Endothelial cell of umbilical vein (primary cell): Measurements from ENCODE around the gene SSBP3. TPM values are rescaled to one million over a fixed set of nuclear protein-coding genes. Genes with fewer than 3 reads are reported as not detected.

Experiments
- BruUV-seq: library from RNA; stranded (reverse); fragments of 400-500 nt; replicated peaks from 2 replicates; lab custom pipeline; 2021; lab: Mats Ljungman, UMichigan
- CTCF ChIA-PET: fragments of 300-600, 350-600 bp; sonication (Branson Sonifier 250); formaldehyde crosslinking; loops from one replicate; lab custom pipeline; 2021; ENCODE audit warnings: antibody characterized with exemption, inconsistent platforms; lab: Charles Lee
- POLR2A ChIA-PET: fragments of 300-600, 350-600 bp; sonication (Branson Sonifier 250); formaldehyde crosslinking; loops from one replicate; lab custom pipeline; 2021; ENCODE audit warnings: antibody characterized with exemption, inconsistent platforms; lab: Charles Lee
- DNase-seq: peaks from one replicate; pipeline ENCODE4 v3.0.0-alpha.2; 2011; ENCODE audit warnings: low read depth, low spot score
- FAIRE-seq: peaks from 2 replicates; lab custom pipeline; 2011; peaks lifted over from hg19 to GRCh38; lab: Jason Lieb, UNC
- H2AFZ ChIP-seq: 2 replicates; pipeline ENCODE4 v1.6.0; 2012; ENCODE audit warnings: low read depth, low read length, control low read depth, inconsistent platforms
- H3K27ac ChIP-seq: 2 replicates; pipeline ENCODE4 v1.5.1; 2011; ENCODE audit warnings: low read depth, mild to moderate bottlenecking, control low read depth, low read length, moderate library complexity; ENCODE audit not compliant: insufficient read depth
- H3K27me3 ChIP-seq, 2 experiments: 2 replicates each; pipeline versions ENCODE4 v1.6.0 to v1.6.1; 2011; ENCODE audit warnings: low read length in 2 of 2, mixed read lengths in 1 of 2; ENCODE audit not compliant: control insufficient read depth in 2 of 2, insufficient read depth in 2 of 2
- H3K36me3 ChIP-seq, 2 experiments: 2 replicates in 1 of 2; 3 replicates in 1 of 2; pipeline ENCODE4 v1.5.1; 2011; ENCODE audit warnings: low read length in 2 of 2, mild to moderate bottlenecking in 1 of 2, moderate library complexity in 1 of 2; ENCODE audit not compliant: control insufficient read depth in 2 of 2, insufficient read depth in 2 of 2; ENCODE audit errors: extremely low read depth in 1 of 2
- H3K4me1 ChIP-seq: 3 replicates; pipeline ENCODE4 v1.5.1; 2011; ENCODE audit warnings: mild to moderate bottlenecking, low read length; ENCODE audit not compliant: control insufficient read depth, insufficient read depth; ENCODE audit errors: extremely low read depth
- H3K4me2 ChIP-seq: 2 replicates; pipeline ENCODE4 v1.6.1; 2011; ENCODE audit warnings: low read length, control low read depth, mixed read lengths; ENCODE audit not compliant: insufficient read depth
- H3K4me3 ChIP-seq, 3 experiments: fragments of 200-600 bp in 1 of 3; sonication (generic), shearing (Covaris generic) in 1 of 3; replicated peaks in 1 of 3; 2 replicates each; pipeline ENCODE4 v1.5.1; 2011 to 2016; ENCODE audit warnings: control low read depth in 3 of 3, low read length in 3 of 3, mild to moderate bottlenecking in 2 of 3, inconsistent platforms in 1 of 3, low read depth in 1 of 3, moderate library complexity in 1 of 3; ENCODE audit not compliant: insufficient read depth in 1 of 3
- H3K79me2 ChIP-seq: 2 replicates; pipeline ENCODE4 v1.6.0; 2012; ENCODE audit warnings: low read length, inconsistent platforms; ENCODE audit not compliant: control insufficient read depth, insufficient read depth
- H3K9ac ChIP-seq: replicated peaks from 2 replicates; pipeline ENCODE3; 2011; ENCODE audit warnings: low read length, control low read depth; ENCODE audit not compliant: insufficient read depth; ENCODE audit errors: extremely low read depth
- H3K9me1 ChIP-seq: replicated peaks from 3 replicates; pipeline ENCODE4 v1.6.0; 2011; ENCODE audit warnings: mild to moderate bottlenecking, low read length; ENCODE audit not compliant: control insufficient read depth, insufficient read depth; ENCODE audit errors: extremely low read depth
- H3K9me3 ChIP-seq: replicated peaks from 2 replicates; pipeline ENCODE4 v1.5.1; 2012; ENCODE audit warnings: low read length, inconsistent platforms; ENCODE audit not compliant: control insufficient read depth, insufficient read depth
- H4K20me1 ChIP-seq: replicated peaks from 2 replicates; pipeline ENCODE3; 2011; ENCODE audit warnings: mild to moderate bottlenecking, low read length; ENCODE audit not compliant: control insufficient read depth, insufficient read depth; ENCODE audit errors: extremely low read depth
- CTCF ChIP-seq, 2 donors: IDR thresholded peaks; 1 replicate in 1 of 2; 2 replicates in 1 of 2; pipeline ENCODE4 v1.5.1; 2011; ENCODE audit warnings: low read length in 2 of 2, mild to moderate bottlenecking in 2 of 2, moderate library complexity in 2 of 2, control low read depth in 1 of 2, inconsistent platforms in 1 of 2, low read depth in 1 of 2; ENCODE audit not compliant: insufficient read depth in 1 of 2; ENCODE audit errors: extremely low read depth in 1 of 2
- EZH2 ChIP-seq: IDR thresholded peaks from 2 replicates; pipeline ENCODE4 v1.6.1; 2012; ENCODE audit warnings: borderline replicate concordance, low read depth, mild to moderate bottlenecking, moderate library complexity, low read length, inconsistent platforms; ENCODE audit not compliant: severe bottlenecking
- GATA2 ChIP-seq: IDR thresholded peaks from 2 replicates; pipeline ENCODE4 v1.7.0; 2011; ENCODE audit warnings: low read depth, mild to moderate bottlenecking, moderate library complexity, mixed read lengths, low read length; ENCODE audit not compliant: insufficient read length, insufficient read depth
- JUN ChIP-seq: IDR thresholded peaks from 2 replicates; pipeline ENCODE4 v1.6.1; 2011; ENCODE audit warnings: borderline replicate concordance, low read depth; ENCODE audit not compliant: insufficient read length, insufficient read depth
- MYC ChIP-seq: IDR thresholded peaks from one replicate; pipeline ENCODE4 v1.6.1; 2011; ENCODE audit warnings: mild to moderate bottlenecking, low read depth, low read length
- POLR2AphosphoS5 ChIP-seq: IDR thresholded peaks from 2 replicates; pipeline ENCODE4 v1.6.1; 2012; ENCODE audit warnings: low read depth, mild to moderate bottlenecking, control low read depth, low read length, moderate library complexity; ENCODE audit not compliant: insufficient read depth
- dilution Hi-C: fragments of 300-500 bp; cut with MboI; formaldehyde crosslinking; loops from one replicate; pipeline ENCODE4 v1.15.0; 2019; ENCODE audit warnings: low sequenced_read_pairs; ENCODE audit not compliant: extremely low pct_ligation_motif_present
- intact Hi-C: fragments of 100-400 bp; cut with micrococcal nuclease; formaldehyde crosslinking; loops from one replicate; pipeline ENCODE4 v1.10.0; 2022
- polyA plus RNA-seq, 4 experiments: library from polyadenylated mRNA; depleted of rRNA in 3 of 4; stranded (reverse) in 3 of 4; unstranded in 1 of 4; fragments of >200 nt; gene quantifications; 2 replicates each; pipeline versions ENCODE4 v1.2.1 to v1.2.3, GENCODE V29; 2011 to 2012; ENCODE audit warnings: missing spikeins in 1 of 4
- total RNA-seq: library from RNA; stranded (reverse); gene quantifications from 2 replicates; pipeline ENCODE4 v1.2.3, GENCODE V29; 2021
- TF ChIP-seq, protein P1 (sequence below): IDR thresholded peaks from 2 replicates; pipeline ENCODE4 v1.6.1; 2011; ENCODE audit not compliant: insufficient read depth, insufficient read length

Gene SSBP3
- total and polyA plus RNA-seq, 2 donors (not counting 3 experiments of a cell fraction or from before 2014, with no cell fraction given), result 44.9 to 59.4 TPM

- Histone ChIP-seq H3K79me2 (peaks cover 27% of the 10 kb centered on the region), H3K4me1 (peaks cover 14% of the 10 kb centered on the region), H3K9me3 (no peaks in the 10 kb centered on the region), H3K4me2 (no peak overlapping the region), H3K27me3 (no peaks in the 10 kb centered on the region), H3K9me1 (no peaks in the 10 kb centered on the region), H2AFZ (no peak overlapping the region), H3K9ac (no peak overlapping the region), H4K20me1 (no peaks in the 10 kb centered on the region), H3K4me3 (no peak overlapping the region), H3K36me3 (peaks cover 0 to 2% of the 10 kb centered on the region in 2 experiments), H3K27ac (no peak overlapping the region)
- TF ChIP-seq CTCF (IDR thresholded peaks at IDR 0.05; ENCODE audit: extremely low read depth in 1 of 2, insufficient read depth in 1 of 2, low read depth in 1 of 2, low read length in 2 of 2) (no peak), EZH2 (no peak), GATA2 (no peak), MYC (no peak), POLR2AphosphoS5 (no peak), JUN (no peak)
- TF ChIP-seq, protein P1, sequence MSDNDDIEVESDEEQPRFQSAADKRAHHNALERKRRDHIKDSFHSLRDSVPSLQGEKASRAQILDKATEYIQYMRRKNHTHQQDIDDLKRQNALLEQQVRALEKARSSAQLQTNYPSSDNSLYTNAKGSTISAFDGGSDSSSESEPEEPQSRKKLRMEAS, result no peak
- DNase-seq, result no peak
- intact Hi-C loops (no loop called here), dilution Hi-C loops (no loop called here)
- no peak for FAIRE-seq
- CTCF ChIA-PET, result interaction anchor here (0.7 to 4.1 kb wide), 2 partner anchors 175 to 193 kb away, joined by 3 to 41 read pairs; no protein-coding TSS in a partner anchor
- POLR2A ChIA-PET, result interaction anchor here (0.6 kb wide), 1 partner anchor 38 kb away, joined by 3 read pairs; no protein-coding TSS in a partner anchor
- no TSS peak for BruUV-seq
Observed at GRCh38 chr1:54314696-54315095, 91.5 kb downstream of the SSBP3 start.
